HL-60 (cell line): Measurements from ENCODE around the gene PLLP.

ENCODE experiments used
- DNase-seq, 2 experiments: peaks; one replicate each; pipeline ENCODE4 v3.0.0-alpha.2; 2010 to 2020; ENCODE audit warnings: low read depth in 1 of 2, low spot score in 1 of 2
- H3K27ac ChIP-seq: fragments of 250-450 bp; sonication (Bioruptor Pico); replicated peaks from 2 replicates; pipeline ENCODE4 v1.5.1; 2020; ENCODE audit warnings: mild to moderate bottlenecking, moderate library complexity
- H3K27me3 ChIP-seq: fragments of 250-450 bp; sonication (Bioruptor Pico); 2 replicates; pipeline ENCODE4 v1.5.1; 2021; ENCODE audit warnings: mild to moderate bottlenecking, moderate library complexity; ENCODE audit not compliant: insufficient read depth, poor library complexity, severe bottlenecking
- H3K4me3 ChIP-seq: replicated peaks from 2 replicates; pipeline ENCODE4 v1.5.1; 2011; ENCODE audit warnings: mild to moderate bottlenecking, control low read depth, low read length; ENCODE audit not compliant: insufficient read depth
- CTCF ChIP-seq: IDR thresholded peaks from one replicate; pipeline ENCODE4 v1.5.1; 2011; ENCODE audit warnings: low read length, control low read depth, inconsistent platforms; ENCODE audit not compliant: insufficient read depth
- GABPA ChIP-seq: IDR thresholded peaks from 2 replicates; pipeline ENCODE4 v1.6.1; 2012; ENCODE audit warnings: low read depth
- POLR2AphosphoS5 ChIP-seq: IDR thresholded peaks from 2 replicates; pipeline ENCODE4 v1.6.1; 2012; ENCODE audit warnings: low read depth
- REST ChIP-seq: IDR thresholded peaks from 2 replicates; pipeline ENCODE4 v1.6.1; 2012; ENCODE audit warnings: low read depth; ENCODE audit not compliant: insufficient replicate concordance
- SPI1 ChIP-seq: IDR thresholded peaks from 2 replicates; pipeline ENCODE4 v1.6.1; 2012; ENCODE audit warnings: low read depth, mild to moderate bottlenecking, borderline replicate concordance

Gene PLLP

GRCh38 chr16:57225978-57226377, 58.5 kb downstream of the PLLP start:
- Histone ChIP-seq H3K27me3 (no peaks in the 10 kb centered on the region), H3K4me3 (no peak overlapping the region), H3K27ac (no peak overlapping the region)
- TF ChIP-seq CTCF (no peak), REST (no peak), POLR2AphosphoS5 (no peak), GABPA (no peak), SPI1 (no peak)
- DNase-seq = no peak

- no peak for TF ChIP-seq CTCF
- TF ChIP-seq GABPA = no peak
- TF ChIP-seq SPI1 = no peak
- no peak for TF ChIP-seq POLR2AphosphoS5
- TF ChIP-seq REST = no peak
- H3K4me3 ChIP-seq = no peak overlapping the region
- no peaks in the 10 kb centered on the region for H3K27me3 ChIP-seq
- H3K27ac ChIP-seq = no peak overlapping the region
- DNase-seq = no peak
These were observed 59.7 kb downstream of the PLLP start for GRCh38 chr16:57224651-57225335.

GRCh38 chr16:57223057-57223456, 61.4 kb downstream of the PLLP start:
- Histone ChIP-seq H3K4me3 (no peak overlapping the region), H3K27me3 (no peaks in the 10 kb centered on the region), H3K27ac (no peak overlapping the region)
- TF ChIP-seq CTCF (no peak), SPI1 (no peak), GABPA (no peak), REST (no peak), POLR2AphosphoS5 (no peak)
- DNase-seq = no peak
